HG03139 (cell line): ENCODE results near the gene DBP.
"Not testable (repeated sequence)": the region's sequence is repeated elsewhere in the genome, so short reads cannot be mapped to it uniquely, and the experiment has no call there.

Experiments
- ATAC-seq: cut with Tn5 transposase; IDR thresholded peaks from one replicate; pipeline ENCODE4 v1.9.1; 2021; ENCODE audit not compliant: unreplicated experiment

The DBP gene

GRCh38 chr19:48636859-48637448, at the start of gene DBP:
TSS of gene DBP (minus strand) at chr19:48637379. CDS start at chr19:48636994, 385 bp downstream.
- ATAC-seq, result no peak

- not testable (repeated sequence) for ATAC-seq
These were observed 49.5 kb upstream of the DBP start for GRCh38 chr19:48686637-48687036.

- ATAC-seq, result no peak
These were observed 48.9 kb upstream of the DBP start for GRCh38 chr19:48686088-48686487.

DNA sequence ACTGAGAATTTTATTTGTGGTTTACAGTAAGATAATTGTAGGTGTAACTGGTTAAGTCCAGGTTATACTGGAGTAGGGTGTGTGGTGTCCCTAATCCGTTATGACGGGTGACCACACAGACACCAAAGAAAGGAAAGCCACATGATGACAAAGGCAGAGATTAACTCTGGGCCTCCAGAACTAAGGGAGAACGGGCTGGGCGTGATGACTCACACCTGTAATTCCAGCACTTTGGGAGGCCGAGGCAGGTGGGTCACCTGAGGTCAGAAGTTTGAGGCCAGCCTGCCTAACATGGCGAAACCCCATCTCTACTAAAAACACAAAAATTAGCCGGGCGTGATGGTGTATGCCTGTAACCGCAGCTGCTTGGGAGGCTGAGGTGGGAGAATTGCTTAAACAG, 48.4 kb upstream of the DBP start:
- ATAC-seq, result no peak

- no peak for ATAC-seq
These were observed 46.2 kb upstream of the DBP start for GRCh38 chr19:48683349-48683748.

GRCh38 chr19:48681127-48681470, 43.9 kb upstream of the DBP start:
- no peak for ATAC-seq

- no peak for ATAC-seq
These were observed 43.4 kb upstream of the DBP start for GRCh38 chr19:48680436-48681126.

DNA sequence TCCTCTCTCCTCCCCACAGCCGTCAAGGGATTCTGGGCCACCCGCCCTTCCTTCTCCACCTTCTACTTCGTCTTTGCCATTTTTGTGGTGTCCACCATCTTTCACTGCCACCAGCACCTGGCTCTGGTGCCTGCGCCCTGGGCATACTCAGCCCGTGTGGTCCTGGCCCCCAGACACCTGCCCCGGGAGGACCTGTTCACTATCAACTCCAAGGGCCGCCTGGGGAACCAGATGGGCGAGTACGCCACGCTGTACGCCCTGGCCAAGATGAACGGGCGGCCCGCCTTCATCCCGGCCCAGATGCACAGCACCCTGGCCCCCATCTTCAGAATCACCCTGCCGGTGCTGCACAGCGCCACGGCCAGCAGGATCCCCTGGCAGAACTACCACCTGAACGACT, 42.8 kb upstream of the DBP start:
- ATAC-seq, result not testable (repeated sequence)

DNA sequence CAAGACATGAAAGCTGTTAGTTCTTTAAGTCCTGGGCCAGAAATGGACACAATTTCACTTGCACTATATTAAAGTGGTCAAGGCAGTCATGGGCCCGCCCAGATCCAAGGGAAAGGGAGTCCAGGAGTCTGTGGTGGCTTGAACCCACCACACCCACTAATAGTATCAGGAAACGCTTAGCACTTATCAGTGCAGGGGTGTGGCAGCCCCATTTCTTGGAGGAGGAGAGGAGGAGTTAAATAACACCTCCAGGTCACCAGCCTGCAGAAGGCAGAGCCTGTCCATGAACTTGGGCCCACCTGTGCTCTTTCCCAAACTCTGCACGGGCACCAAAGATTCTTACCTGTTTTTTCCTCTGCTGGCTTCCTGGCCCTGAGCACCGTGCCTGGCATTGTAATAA, 41.0 kb upstream of the DBP start:
- no peak for ATAC-seq

- no peak for ATAC-seq
These were observed 39.7 kb upstream of the DBP start for GRCh38 chr19:48676887-48677286.

DNA sequence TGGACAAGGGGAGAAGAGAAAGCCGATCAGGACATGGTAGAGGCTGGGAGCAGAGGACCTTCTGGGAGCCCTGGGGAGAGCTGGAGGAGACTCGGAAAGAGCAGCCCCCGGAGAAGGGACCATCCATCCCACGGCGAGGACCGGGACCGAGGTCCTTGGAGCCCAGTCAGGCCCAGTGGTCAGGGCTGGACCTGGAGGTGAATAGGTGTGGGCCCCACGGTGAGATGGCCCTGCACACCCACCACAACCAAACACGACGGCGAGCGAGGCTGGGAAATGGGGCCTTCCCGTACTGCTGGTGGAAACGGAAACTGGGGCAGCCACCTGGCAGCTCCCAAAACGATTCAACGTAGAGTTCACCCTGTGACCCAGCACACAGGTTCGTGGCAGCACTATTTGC, 39.3 kb upstream of the DBP start:
- no peak for ATAC-seq

DNA sequence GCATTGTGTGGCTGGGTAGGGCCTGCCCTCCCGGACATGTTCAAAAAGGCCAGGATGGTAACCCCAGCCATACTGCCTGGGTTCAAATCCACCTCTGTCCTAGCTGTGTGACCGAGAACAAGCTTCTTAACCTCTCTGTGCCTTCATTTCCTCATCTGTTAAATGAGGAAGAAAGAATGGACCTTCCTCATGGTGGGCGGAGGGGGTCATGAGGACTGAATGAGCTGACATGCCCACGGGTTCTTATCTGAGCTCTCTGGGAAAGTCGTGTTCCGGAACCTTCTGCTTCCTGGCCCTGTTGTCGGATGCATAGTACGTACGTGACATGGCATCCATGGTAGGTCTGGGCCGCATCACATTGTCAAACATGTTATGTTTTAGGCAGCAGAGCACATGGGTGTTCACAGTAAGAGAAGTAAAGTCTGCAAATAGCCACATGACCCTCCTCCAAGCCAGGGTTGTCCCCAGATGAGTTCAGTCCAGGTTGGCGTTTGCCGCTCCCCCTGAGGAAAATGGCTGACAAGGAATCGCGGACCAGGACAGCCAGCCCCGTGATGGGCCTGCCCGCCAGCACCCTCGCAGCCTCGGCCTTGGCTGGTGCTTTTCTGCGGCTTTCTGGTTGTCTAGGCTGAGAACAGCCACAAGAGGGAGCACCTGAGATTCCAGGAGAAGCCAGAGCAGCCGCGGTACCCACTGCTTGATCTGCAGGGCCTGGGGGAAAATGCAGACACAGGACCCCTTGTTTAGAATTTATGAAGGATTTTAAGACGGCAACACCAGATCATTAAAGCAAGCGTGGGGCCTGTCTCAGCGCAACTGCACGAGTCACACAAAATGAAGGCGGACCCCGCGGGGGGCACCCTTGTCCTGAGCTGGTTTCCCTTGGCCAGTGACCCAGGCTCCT, 38.0 kb upstream of the DBP start:
- ATAC-seq, result no peak

- no peak for ATAC-seq
These were observed 37.1 kb upstream of the DBP start for GRCh38 chr19:48674216-48674809.

DNA sequence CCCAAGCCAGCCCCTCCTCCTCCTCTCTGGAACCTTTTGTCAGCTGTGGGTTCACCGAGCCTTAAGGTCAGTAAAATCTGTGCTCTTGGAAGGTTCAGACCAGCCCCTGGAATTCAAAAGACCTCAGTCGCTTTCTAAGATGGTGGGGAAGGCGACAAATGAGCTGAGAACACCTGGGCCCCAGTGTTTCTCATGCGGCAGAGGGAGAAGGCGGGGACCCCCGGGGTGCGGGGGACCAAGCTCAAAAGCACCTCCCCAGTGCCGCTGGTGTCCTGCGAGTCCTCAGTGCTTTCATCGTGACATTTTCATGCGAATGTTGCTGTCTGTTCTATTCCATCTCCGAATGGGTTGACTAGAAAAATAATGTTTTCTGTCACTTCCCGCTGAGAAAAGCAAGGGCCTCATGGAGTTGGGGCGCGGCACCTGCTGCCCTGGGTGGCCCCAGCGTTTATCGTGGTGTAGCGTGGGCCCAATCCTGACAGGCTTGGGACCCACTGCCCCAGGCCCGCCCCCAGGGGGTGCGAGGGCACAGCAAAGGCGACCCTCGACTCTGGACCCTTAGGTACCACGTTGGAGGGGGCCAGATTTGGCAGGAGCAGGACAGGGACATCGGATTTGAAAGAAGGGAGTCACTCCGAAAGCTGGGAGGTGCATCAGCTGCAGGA, 36.4 kb upstream of the DBP start:
- no peak for ATAC-seq

DNA sequence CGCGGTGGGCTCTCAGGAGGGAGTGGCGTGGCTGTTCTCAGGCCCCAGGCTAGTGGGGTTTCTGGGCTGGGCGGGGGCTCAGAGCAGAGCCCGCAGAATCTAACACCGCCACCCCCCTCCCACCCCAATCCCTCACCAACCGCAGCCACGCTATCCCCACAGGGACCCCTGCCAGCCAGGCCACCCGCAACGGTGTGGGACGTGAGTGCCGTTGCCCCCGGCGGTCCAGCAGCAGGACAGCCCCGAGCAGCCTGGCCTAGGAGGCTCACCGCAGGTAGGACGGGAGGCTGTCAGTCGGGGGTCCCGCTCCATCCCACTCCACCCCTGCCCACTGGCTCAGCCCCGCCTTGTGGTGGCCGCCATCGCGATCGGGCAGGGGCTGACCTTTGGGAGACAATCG, 35.8 kb upstream of the DBP start, which contains the start of gene NTN5:
NTN5 (minus strand) TSS at position 24 of the 400 bp plus-strand sequence. CDS start 2,031 bp downstream, outside the sequence.
- no peak for ATAC-seq

DNA sequence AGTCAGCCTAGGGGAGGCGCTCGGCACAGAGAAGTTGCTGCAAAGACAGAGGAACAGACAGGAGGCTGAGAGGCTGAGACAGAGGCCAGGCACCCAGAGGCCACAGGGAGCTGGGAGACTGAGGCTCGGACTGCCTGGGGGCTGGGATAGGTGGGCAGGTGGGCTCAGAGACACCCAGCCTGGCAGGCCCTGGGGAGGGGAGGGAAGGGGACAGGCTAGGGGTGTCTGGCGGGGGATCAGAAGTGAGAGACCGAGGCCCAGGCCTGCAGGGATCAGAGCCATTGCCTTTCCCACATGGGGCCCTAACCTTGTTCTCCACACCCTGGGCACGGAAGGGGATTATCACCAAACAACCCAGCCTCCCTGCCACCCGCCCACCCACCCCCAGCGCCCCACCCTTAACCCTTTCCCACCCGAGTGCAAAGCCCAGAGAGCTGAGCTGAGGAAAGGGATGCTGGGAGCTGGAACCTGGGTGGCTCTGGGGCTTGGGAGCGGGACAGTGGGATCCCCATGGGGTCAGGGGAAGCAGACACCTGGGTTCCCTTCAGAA, 34.3 kb upstream of the DBP start:
- no peak for ATAC-seq

DNA sequence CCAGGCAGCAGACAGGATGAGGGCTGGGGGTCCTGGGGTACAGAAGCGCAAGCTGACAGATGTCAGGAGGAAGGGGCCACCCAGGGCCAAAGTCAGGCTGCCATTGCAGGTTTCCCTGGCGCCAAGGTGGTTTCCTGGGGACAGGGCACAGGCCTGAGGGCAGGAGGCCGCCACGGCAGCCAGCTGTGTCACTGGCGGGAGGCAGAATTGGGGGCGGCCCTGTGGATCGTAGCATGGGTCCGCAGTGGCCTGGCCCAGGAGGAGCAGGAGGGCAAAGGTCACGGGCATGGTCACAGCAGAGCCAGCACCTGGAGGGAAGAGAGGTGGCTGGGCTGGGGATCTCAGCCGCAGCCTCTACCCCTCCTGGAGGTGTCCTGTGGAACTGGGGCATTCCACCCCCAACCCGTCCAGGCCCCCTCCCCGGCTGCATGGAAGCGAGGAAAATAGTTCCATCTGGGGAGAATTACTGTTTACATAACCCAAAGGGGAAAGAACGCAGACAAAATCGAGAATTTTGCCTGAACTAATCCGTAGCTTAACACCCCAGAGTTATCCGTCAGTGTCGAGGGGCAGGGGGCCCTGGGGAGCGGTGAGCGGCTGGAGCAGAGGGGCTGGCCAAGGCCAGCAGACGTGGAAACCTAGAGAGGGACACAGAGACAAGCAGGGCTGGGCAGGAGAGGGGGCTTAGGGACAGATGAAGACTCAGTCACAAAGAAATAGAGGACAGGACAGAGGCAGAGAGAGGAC, 33.7 kb upstream of the DBP start:
- no peak for ATAC-seq

GRCh38 chr19:48669903-48670668, 32.9 kb upstream of the DBP start:
- no peak for ATAC-seq

GRCh38 chr19:48668761-48669160, 31.6 kb upstream of the DBP start:
- no peak for ATAC-seq
